Peyer's patch (tissue), 4 donors: ENCODE data around the gene EFTUD2. TPM values are rescaled to one million over a fixed set of nuclear protein-coding genes. Genes with fewer than 3 reads are reported as not detected.

ENCODE experiments used
- DNase-seq, 3 donors: peaks; one replicate each; pipeline ENCODE4 v3.0.0-alpha.2; 2017 to 2019
- H3K27ac ChIP-seq, 4 donors: fragments of 200-600 bp; sonication (generic); one replicate each; pipeline ENCODE4 v1.5.1; 2016 to 2019
- H3K27me3 ChIP-seq, 2 donors: fragments of 200-600 bp; sonication (generic); one replicate each; pipeline ENCODE4 v1.5.1; 2019
- H3K36me3 ChIP-seq, 3 donors: fragments of 200-600 bp; sonication (generic); one replicate each; pipeline ENCODE4 v1.5.1; 2016 to 2019
- H3K4me1 ChIP-seq, 4 donors: fragments of 200-600 bp; sonication (generic); one replicate each; pipeline ENCODE4 v1.5.1; 2016 to 2019
- H3K4me3 ChIP-seq, 4 donors: fragments of 200-600 bp; sonication (generic); 1 replicate in 3 of 4; 2 replicates in 1 of 4; pipeline ENCODE4 v1.5.1; 2016 to 2019; ENCODE audit warnings: mild to moderate bottlenecking in 1 of 4
- H3K9me3 ChIP-seq, 4 donors: fragments of 200-600 bp; sonication (generic); one replicate each; pipeline ENCODE4 v1.5.1; 2016 to 2019; ENCODE audit warnings: mild to moderate bottlenecking in 1 of 4
- POLR2A ChIP-seq, 2 donors: fragments of 450-650 bp; IDR thresholded peaks; one replicate each; pipeline ENCODE4 v1.5.1; 2017; ENCODE audit warnings: antibody characterized with exemption in 2 of 2, mild to moderate bottlenecking in 2 of 2, moderate library complexity in 2 of 2
- total RNA-seq, 4 donors: library from RNA; depleted of rRNA; stranded (reverse); fragments of >200 nt; gene quantifications; one replicate each; pipeline ENCODE4 v1.1.0, GENCODE V29; 2016
- TF ChIP-seq, protein P1 (sequence below), 6 experiments: fragments of 450-650 bp in 4 of 6; fragments of 200-600 bp in 2 of 6; sonication (generic) in 1 of 6; IDR thresholded peaks; one replicate each; pipeline ENCODE4 v1.5.1; 2017 to 2019; ENCODE audit warnings: antibody characterized with exemption in 6 of 6, mild to moderate bottlenecking in 3 of 6, moderate library complexity in 1 of 6

Gene EFTUD2
- total RNA-seq, 4 donors from 2014 or later: 43.3 to 176 (median 69.8) TPM

GRCh38 chr17:44898768-44899073 lies 524 bp downstream of the EFTUD2 start:
- H3K36me3 ChIP-seq: peaks cover 0 to 11% (median 0%) of the 10 kb centered on the region in 3 donors
- peak overlapping the region; percentile 71 to 90 (median 72) for H3K4me3 ChIP-seq
- TF ChIP-seq, protein P1, sequence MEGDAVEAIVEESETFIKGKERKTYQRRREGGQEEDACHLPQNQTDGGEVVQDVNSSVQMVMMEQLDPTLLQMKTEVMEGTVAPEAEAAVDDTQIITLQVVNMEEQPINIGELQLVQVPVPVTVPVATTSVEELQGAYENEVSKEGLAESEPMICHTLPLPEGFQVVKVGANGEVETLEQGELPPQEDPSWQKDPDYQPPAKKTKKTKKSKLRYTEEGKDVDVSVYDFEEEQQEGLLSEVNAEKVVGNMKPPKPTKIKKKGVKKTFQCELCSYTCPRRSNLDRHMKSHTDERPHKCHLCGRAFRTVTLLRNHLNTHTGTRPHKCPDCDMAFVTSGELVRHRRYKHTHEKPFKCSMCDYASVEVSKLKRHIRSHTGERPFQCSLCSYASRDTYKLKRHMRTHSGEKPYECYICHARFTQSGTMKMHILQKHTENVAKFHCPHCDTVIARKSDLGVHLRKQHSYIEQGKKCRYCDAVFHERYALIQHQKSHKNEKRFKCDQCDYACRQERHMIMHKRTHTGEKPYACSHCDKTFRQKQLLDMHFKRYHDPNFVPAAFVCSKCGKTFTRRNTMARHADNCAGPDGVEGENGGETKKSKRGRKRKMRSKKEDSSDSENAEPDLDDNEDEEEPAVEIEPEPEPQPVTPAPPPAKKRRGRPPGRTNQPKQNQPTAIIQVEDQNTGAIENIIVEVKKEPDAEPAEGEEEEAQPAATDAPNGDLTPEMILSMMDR (IDR thresholded peaks at IDR 0.05): no peak
- no peak for TF ChIP-seq POLR2A (IDR thresholded peaks at IDR 0.05)
- peak overlapping the region; percentile 91 to 97 (median 94) for H3K27ac ChIP-seq
- H3K9me3 ChIP-seq: no peaks in the 10 kb centered on the region
- H3K27me3 ChIP-seq: no peaks in the 10 kb centered on the region
- no peak for DNase-seq
- H3K4me1 ChIP-seq: peaks cover 0 to 21% (median 8%) of the 10 kb centered on the region in 4 donors

GRCh38 chr17:44894642-44895041 lies 4.6 kb downstream of the EFTUD2 start:
- Histone ChIP-seq H3K27me3 (no peaks in the 10 kb centered on the region), H3K4me3 (no peak overlapping the region), H3K9me3 (no peaks in the 10 kb centered on the region), H3K27ac (no peak overlapping the region), H3K36me3 (peaks cover 0 to 40% (median 0%) of the 10 kb centered on the region in 3 donors), H3K4me1 (peaks cover 0 to 14% (median 4%) of the 10 kb centered on the region in 4 donors)
- no peak for DNase-seq
- TF ChIP-seq, protein P1 (IDR thresholded peaks at IDR 0.05): no peak
- TF ChIP-seq POLR2A (IDR thresholded peaks at IDR 0.05): no peak

DNA sequence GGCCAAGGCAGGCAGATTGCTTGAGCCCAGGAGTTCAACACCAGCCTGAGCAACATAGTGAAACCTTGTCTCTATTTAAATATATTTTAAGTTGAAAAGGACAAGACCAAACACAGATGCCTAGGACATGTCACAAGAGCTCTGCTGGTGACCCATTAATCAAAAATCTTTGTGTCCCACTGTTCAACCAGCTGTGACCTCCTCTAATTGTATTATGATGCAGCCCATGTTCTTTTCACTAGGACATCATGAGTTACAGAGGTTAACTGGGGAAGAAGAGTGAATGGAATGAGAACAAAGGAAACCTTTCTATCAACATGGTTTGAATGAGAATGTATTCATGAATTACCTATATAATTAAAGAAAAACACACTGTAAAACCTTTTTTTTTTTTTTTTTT lies 7.0 kb downstream of the EFTUD2 start:
- H3K4me3 ChIP-seq: no peak overlapping the region
- DNase-seq: no peak
- no peaks in the 10 kb centered on the region for H3K4me1 ChIP-seq
- H3K9me3 ChIP-seq: no peaks in the 10 kb centered on the region
- H3K27me3 ChIP-seq: no peaks in the 10 kb centered on the region
- no peak for TF ChIP-seq POLR2A (IDR thresholded peaks at IDR 0.05)
- TF ChIP-seq, protein P1 (IDR thresholded peaks at IDR 0.05): no peak
- peaks cover 0 to 40% (median 0%) of the 10 kb centered on the region in 3 donors for H3K36me3 ChIP-seq
- no peak overlapping the region for H3K27ac ChIP-seq

- Histone ChIP-seq H3K27ac (no peak overlapping the region), H3K9me3 (no peaks in the 10 kb centered on the region), H3K36me3 (peaks cover 0 to 59% (median 0%) of the 10 kb centered on the region in 3 donors), H3K4me1 (no peaks in the 10 kb centered on the region), H3K4me3 (no peak overlapping the region), H3K27me3 (no peaks in the 10 kb centered on the region)
- TF ChIP-seq POLR2A (IDR thresholded peaks at IDR 0.05): no peak
- TF ChIP-seq, protein P1 (IDR thresholded peaks at IDR 0.05): no peak
- no peak for DNase-seq
Observed at GRCh38 chr17:44889003-44889402, 10.2 kb downstream of the EFTUD2 start.

DNA sequence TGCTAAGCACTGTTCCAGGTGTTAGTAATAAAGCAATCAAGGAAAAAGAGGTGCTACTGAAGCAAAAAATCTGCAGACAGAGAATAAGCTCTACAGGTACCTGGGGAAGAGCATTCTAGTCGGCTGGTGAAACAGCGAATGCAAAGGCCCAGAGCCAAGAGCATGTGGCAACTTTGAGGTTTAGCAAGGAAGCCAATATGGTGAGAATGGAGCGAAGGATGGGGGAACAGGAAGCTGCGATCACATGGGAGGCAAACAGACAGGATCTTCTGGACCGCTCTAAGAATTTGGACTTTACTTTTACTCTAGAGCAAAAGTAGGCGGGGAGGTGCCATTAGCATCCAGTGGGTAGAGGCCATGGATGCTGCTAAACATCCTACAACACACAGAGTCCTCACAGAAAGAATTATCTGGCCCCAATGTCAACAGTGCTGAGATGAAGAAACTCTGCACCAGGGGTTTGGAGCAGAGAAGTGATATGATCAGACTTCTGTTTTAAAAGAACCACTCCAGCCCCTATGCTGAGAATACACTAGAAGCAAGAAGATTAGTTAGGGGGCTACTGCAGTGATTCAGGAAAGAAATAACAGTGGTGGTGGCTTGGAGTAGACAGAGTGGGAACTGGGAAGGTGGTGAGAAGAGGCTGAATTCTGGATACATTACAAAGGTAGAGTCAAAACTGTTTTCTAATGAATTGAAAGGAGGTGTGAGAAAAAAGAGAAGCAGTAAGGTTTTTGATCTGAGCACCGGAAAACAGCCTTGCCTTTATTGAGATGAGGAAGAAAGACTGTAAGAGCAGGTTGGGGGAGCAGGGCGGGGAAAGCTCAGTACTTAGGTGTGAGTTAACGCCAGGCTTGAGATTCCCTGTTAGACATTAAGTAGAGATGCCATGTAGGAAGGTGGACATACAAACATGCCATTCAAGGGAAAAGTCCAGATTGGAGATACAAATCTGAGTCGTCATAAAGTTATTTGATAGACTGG lies 11.0 kb downstream of the EFTUD2 start:
- H3K4me1 ChIP-seq: no peaks in the 10 kb centered on the region
- no peak overlapping the region for H3K27ac ChIP-seq
- no peak for DNase-seq
- peaks cover 0 to 59% (median 0%) of the 10 kb centered on the region in 3 donors for H3K36me3 ChIP-seq
- H3K9me3 ChIP-seq: no peaks in the 10 kb centered on the region
- no peak for TF ChIP-seq POLR2A (IDR thresholded peaks at IDR 0.05)
- TF ChIP-seq, protein P1 (IDR thresholded peaks at IDR 0.05): no peak
- H3K27me3 ChIP-seq: no peaks in the 10 kb centered on the region
- no peak overlapping the region for H3K4me3 ChIP-seq
